Right cardiac atrium (tissue), 5 donors: ENCODE data around the gene YY2. TPM values are rescaled to one million over a fixed set of nuclear protein-coding genes. Genes with fewer than 3 reads are reported as not detected.

Source experiments
- ATAC-seq, 2 donors: fragments of 200-7000 bp; cut with Tn5 transposase; one replicate each; pipeline versions ENCODE4 v1.8.0 to v1.9.1; 2020; ENCODE audit warnings: moderate library complexity in 2 of 2, mild to moderate bottlenecking in 1 of 2
- DNase-seq, 3 donors: peaks; one replicate each; pipeline ENCODE4 v3.0.0-alpha.2; 2020
- H3K27ac ChIP-seq: one replicate; pipeline ENCODE4 v1.5.1; 2013; ENCODE audit warnings: mild to moderate bottlenecking, low read length, control low read depth, moderate library complexity
- H3K27me3 ChIP-seq: one replicate; pipeline ENCODE4 v1.6.1; 2013; ENCODE audit not compliant: control insufficient read depth, insufficient read depth
- H3K4me1 ChIP-seq: one replicate; pipeline ENCODE4 v1.6.1; 2013; ENCODE audit warnings: low read length; ENCODE audit not compliant: control insufficient read depth, insufficient read depth
- H3K4me3 ChIP-seq: one replicate; pipeline ENCODE4 v1.5.1; 2013; ENCODE audit warnings: low read length, control low read depth
- H3K9me3 ChIP-seq: one replicate; pipeline ENCODE4 v1.6.1; 2013; ENCODE audit warnings: low read length; ENCODE audit not compliant: control insufficient read depth
- whole genome bisulfite sequencing: extraction: QIAGEN DNeasy Blood & Tissue Kit; methylation state at CpG from one replicate; pipeline ENCODE4 v1.1.7; 2013; 5-methylcytosine and 5-hydroxymethylcytosine counted together
- intact Hi-C, 4 donors: fragments of 100-400 bp; cut with DNase I; formaldehyde crosslinking; loops; one replicate each; pipeline versions ENCODE4 v1.11.0 to v1.14.0; 2022 to 2023
- polyA plus RNA-seq: library from polyadenylated mRNA; stranded (reverse); fragments of 200-250 nt; gene quantifications from one replicate; pipeline ENCODE4 v1.2.3, GENCODE V29; 2013
- total RNA-seq, 4 donors: library from RNA; stranded (reverse); fragmentation: NEBNext Ultra II Directional; extraction: Animal tissue kit (Norgen Biotek cat#: 25700); gene quantifications; one replicate each; pipeline ENCODE4 v1.2.1, GENCODE V29; 2021
- donor health status: healthy with polysubstance abuse.
- donor health status: DM: no; HTN: yes; CAD: no.
- donor health status: DM: no; HTN: no; CAD: no.
- donor health status: DM: no; HTN: yes; CAD: no; lungs with severe emphysema.
- donor health status: DM: yes; HTN: yes; CAD: no.

YY2 gene
- total and polyA plus RNA-seq, 5 donors, result 0.43 to 0.91 (median 0.57) TPM

DNA sequence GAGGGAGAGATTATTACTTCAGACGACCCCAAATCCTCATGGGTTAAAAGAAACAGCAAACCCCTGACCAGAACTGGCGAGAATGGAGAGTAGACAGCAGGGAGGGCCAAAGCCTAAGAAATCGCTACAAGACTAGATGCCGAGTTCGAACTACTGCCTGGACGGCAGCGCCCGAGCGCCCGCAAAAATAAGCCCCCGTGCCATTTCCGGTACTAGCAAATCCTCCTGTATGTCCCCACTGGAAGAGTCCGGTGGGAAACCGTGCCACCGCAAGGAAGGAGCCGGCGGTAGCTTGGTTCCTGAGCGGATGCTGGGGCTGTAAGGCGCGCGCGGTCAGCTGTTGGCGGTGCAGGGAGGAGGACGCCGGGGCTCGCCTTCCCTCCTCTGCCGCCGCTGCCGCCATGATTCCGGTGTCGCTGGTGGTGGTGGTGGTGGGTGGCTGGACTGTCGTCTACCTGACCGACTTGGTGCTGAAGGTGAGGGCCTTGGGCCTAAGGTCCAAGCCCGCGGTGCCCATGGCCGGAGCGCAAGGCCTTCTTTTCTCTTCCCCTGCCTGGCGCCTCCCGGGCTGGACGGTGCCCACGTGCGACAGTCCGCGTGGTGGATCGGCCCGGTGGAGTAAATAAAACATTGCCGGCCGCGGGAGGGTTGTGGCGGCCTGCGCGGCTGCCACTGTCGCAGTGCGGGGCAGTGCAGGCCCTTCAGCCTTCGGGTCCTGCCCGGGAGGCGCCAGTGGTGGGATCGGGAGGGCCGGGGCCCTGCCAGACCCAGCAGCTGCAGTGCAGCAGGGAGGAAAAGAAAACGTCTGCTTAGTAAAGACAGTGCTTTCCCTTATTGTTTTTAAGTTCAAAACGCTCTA is 16.2 kb upstream of the YY2 start, which contains the start of gene MBTPS2:
TSS of gene MBTPS2 (plus strand) at position 284 of the 859 bp plus-strand sequence. CDS start at position 402, 118 bp downstream.
- peak; percentile 82 to 93 (median 91) for DNase-seq
- peak; percentile 95 to 96 for ATAC-seq
- Histone ChIP-seq H3K27ac (peak within 1 kb of the TSS; percentile 81), H3K9me3 (no peaks in the 10 kb centered on the region), H3K4me3 (peak within 1 kb of the TSS; percentile 63), H3K4me1 (peaks cover 2% of the 10 kb centered on the region), H3K27me3 (no peaks in the 10 kb centered on the region)
- intact Hi-C loops, result loop anchor here in 1 of 4 donors (10.0 kb wide), 1 partner anchor 85 kb away; the partner anchor contains the start of gene SMPX
- under 1% methylated on average over 60 of the region's 61 CpGs for WGBS

GRCh38 chrX:21840193-21840545 is 15.6 kb upstream of the YY2 start:
- peak overlapping the region; percentile 63 for H3K4me3 ChIP-seq
- 3% methylated on average over 6 of the region's 6 CpGs for WGBS
- intact Hi-C loops, result no loop called here
- H3K27me3 ChIP-seq, result no peaks in the 10 kb centered on the region
- H3K27ac ChIP-seq, result no peak overlapping the region
- no peaks in the 10 kb centered on the region for H3K9me3 ChIP-seq
- ATAC-seq (no peak), DNase-seq (no peak)
- H3K4me1 ChIP-seq, result peaks cover 2% of the 10 kb centered on the region

GRCh38 chrX:21843179-21843578 is 12.6 kb upstream of the YY2 start:
- intact Hi-C loops, result no loop called here

GRCh38 chrX:21845096-21845495 is 10.7 kb upstream of the YY2 start:
- intact Hi-C loops, result no loop called here
- Histone ChIP-seq H3K4me1 (peaks cover 2% of the 10 kb centered on the region), H3K9me3 (no peaks in the 10 kb centered on the region), H3K27ac (no peak overlapping the region), H3K4me3 (no peak overlapping the region), H3K27me3 (no peaks in the 10 kb centered on the region)
- 94% methylated on average over 6 of the region's 6 CpGs for WGBS
- ATAC-seq (no peak), DNase-seq (no peak)

More at GRCh38 chrX:21843179-21843578, 12.6 kb upstream of the YY2 start:
- H3K4me1 ChIP-seq, result peaks cover 2% of the 10 kb centered on the region
- WGBS, result 70% methylated on average over 5 of the region's 5 CpGs
- no peak overlapping the region for H3K27ac ChIP-seq
- DNase-seq (no peak), ATAC-seq (no peak)
- no peak overlapping the region for H3K4me3 ChIP-seq
- no peaks in the 10 kb centered on the region for H3K9me3 ChIP-seq
- H3K27me3 ChIP-seq, result no peaks in the 10 kb centered on the region

DNA sequence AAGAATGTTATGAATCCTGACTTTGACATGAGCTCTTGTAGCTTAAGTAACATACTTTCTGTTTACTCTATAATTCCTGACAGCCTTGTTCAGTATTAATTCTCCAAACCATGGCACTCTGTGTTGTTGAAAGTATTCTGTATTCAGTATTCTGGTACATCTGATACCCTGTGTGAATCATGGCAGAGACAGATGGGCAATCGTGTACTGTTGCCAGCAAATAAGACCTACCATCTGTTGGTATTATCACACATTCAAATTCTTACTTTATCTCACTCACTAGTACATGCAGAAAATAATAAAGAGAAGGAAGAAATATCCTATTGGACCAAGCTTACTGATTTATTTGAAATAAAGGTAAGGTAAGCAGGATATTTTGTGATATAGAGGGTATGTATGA is 8.4 kb upstream of the YY2 start:
- Histone ChIP-seq H3K4me3 (no peak overlapping the region), H3K4me1 (no peaks in the 10 kb centered on the region), H3K27me3 (no peaks in the 10 kb centered on the region), H3K27ac (no peak overlapping the region), H3K9me3 (no peaks in the 10 kb centered on the region)
- 78% methylated on average over 1 of the region's 1 CpG for WGBS
- ATAC-seq (no peak), DNase-seq (no peak)
- intact Hi-C loops, result no loop called here

DNA sequence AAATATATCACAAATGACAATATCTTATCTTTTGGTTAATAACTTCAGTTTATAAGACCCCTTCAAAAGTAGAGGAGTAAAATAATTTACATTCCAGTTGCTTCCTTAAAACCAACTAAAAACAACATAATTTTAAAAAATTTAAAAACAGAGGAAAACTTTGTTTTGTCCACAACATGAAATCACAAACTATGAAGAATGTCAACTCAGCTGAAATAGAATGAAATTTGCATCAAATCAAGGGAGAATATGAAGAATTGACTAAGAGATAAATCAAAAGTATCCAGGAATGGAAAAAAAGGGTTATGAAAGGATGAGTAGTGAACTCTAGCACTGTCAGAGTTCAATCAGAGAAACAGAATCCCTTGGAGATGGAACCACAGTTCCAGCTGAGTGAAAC is 2.2 kb upstream of the YY2 start:
- no peak overlapping the region for H3K27ac ChIP-seq
- no peak overlapping the region for H3K4me3 ChIP-seq
- no peaks in the 10 kb centered on the region for H3K9me3 ChIP-seq
- DNase-seq (no peak), ATAC-seq (no peak)
- H3K27me3 ChIP-seq, result no peaks in the 10 kb centered on the region
- intact Hi-C loops, result no loop called here
- no peaks in the 10 kb centered on the region for H3K4me1 ChIP-seq

- ATAC-seq (no peak), DNase-seq (no peak)
- no peak overlapping the region for H3K27ac ChIP-seq
- no peaks in the 10 kb centered on the region for H3K9me3 ChIP-seq
- WGBS, result 97% methylated on average over 21 of the region's 21 CpGs
- H3K27me3 ChIP-seq, result no peaks in the 10 kb centered on the region
- no peak overlapping the region for H3K4me3 ChIP-seq
- intact Hi-C loops, result no loop called here
- no peaks in the 10 kb centered on the region for H3K4me1 ChIP-seq
Measured at GRCh38 chrX:21856504-21856903, 717 bp downstream of the YY2 start.

DNA sequence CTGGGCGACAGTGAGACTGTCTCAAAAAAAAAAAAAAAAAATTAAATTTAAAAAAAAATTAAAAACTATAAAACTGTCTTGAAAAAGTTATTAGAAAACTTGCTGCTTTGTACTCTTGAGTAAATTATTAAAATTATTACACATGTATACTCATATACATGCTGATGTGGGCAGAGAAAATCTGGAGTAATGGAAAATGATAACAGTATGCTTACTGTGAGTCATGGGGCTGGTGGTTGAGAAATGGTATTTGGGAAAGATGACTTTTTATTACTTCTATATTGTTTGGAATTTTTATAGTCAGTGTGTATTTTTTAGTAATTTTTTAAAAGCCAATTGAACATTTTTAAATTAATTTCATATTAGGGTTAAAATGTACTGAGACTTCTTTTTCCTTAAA is 7.5 kb downstream of the YY2 start:
- no peak overlapping the region for H3K4me3 ChIP-seq
- no peaks in the 10 kb centered on the region for H3K4me1 ChIP-seq
- 100% methylated on average over 1 of the region's 1 CpG for WGBS
- H3K27ac ChIP-seq, result no peak overlapping the region
- no peaks in the 10 kb centered on the region for H3K9me3 ChIP-seq
- intact Hi-C loops, result no loop called here
- DNase-seq (no peak), ATAC-seq (no peak)
- H3K27me3 ChIP-seq, result no peaks in the 10 kb centered on the region

GRCh38 chrX:21865436-21865835 is 9.6 kb downstream of the YY2 start:
- Histone ChIP-seq H3K27ac (no peak overlapping the region), H3K9me3 (no peaks in the 10 kb centered on the region), H3K4me3 (no peak overlapping the region), H3K27me3 (no peaks in the 10 kb centered on the region), H3K4me1 (no peaks in the 10 kb centered on the region)
- intact Hi-C loops, result no loop called here
- ATAC-seq (no peak), DNase-seq (no peak)

- Histone ChIP-seq H3K27ac (no peak overlapping the region), H3K9me3 (no peaks in the 10 kb centered on the region), H3K4me1 (no peaks in the 10 kb centered on the region), H3K4me3 (no peak overlapping the region), H3K27me3 (no peaks in the 10 kb centered on the region)
- 32% methylated on average over 1 of the region's 1 CpG for WGBS
- ATAC-seq (no peak), DNase-seq (no peak)
- intact Hi-C loops, result no loop called here
Measured at GRCh38 chrX:21870494-21870893, 14.7 kb downstream of the YY2 start.

- Histone ChIP-seq H3K9me3 (no peaks in the 10 kb centered on the region), H3K27me3 (no peaks in the 10 kb centered on the region), H3K4me3 (no peak overlapping the region), H3K27ac (no peak overlapping the region), H3K4me1 (no peaks in the 10 kb centered on the region)
- WGBS, result 58% methylated on average over 4 of the region's 4 CpGs
- DNase-seq, result no peak
- no peak for ATAC-seq
- intact Hi-C loops, result no loop called here
Measured at GRCh38 chrX:21873063-21873775, 17.4 kb downstream of the YY2 start.
